ENCODE results near the gene MMS22L. TPM values are rescaled to one million over a fixed set of nuclear protein-coding genes. Genes with fewer than 3 reads are reported as not detected.

MMS22L gene
- total RNA-seq, 2 experiments from 2014 or later = 5.3 to 5.8 TPM

DNA sequence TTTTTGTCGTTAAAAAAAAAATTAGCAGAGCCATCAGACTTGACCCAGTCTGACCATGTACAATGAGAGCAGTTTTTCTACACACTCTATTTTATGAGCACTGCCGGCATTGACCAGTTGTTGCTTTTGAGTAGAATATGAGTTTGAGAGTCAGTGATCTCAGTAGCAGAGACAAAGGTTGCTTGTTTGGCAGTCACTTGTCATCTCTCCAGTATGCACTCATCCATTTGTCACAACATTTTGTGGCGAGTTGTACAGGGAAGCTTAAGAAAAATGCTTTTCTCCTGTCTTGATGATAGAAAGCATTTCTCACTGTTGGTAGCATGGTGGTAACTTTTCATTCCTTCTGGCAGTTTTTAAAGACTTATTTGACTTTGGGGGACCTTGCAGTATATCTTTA, 159.9 kb downstream of the MMS22L start:
- Histone ChIP-seq H3K4me3 (ENCODE audit: low read length) (no peak overlapping the region), H3K36me3 (ENCODE audit: insufficient read depth, low read length) (no peaks in the 10 kb centered on the region), H3K9me3 (ENCODE audit: control insufficient read depth in 1 of 2, insufficient read depth in 1 of 2, low read length in 2 of 2) (peaks cover 0 to 4% of the 10 kb centered on the region in 2 experiments), H3K27ac (ENCODE audit: low read depth in 1 of 2, low read length in 2 of 2) (no peak overlapping the region), H3K27me3 (ENCODE audit: control insufficient read depth in 1 of 2, insufficient read depth in 2 of 2, low read length in 2 of 2) (no peaks in the 10 kb centered on the region), H3K4me1 (ENCODE audit: insufficient read depth, low read length) (no peaks in the 10 kb centered on the region)
- Mint-ChIP-seq H3K27me3 (no peaks in the 10 kb centered on the region), H3K36me3 (ENCODE audit: low read depth) (peaks cover 8% of the 10 kb centered on the region), H3K9me3 (no peaks in the 10 kb centered on the region), H3K4me1 (ENCODE audit: low read depth) (no peaks in the 10 kb centered on the region), H3K27ac (no peak overlapping the region), H3K4me3 (no peak overlapping the region)
- no peak for DNase-seq
- TF ChIP-seq, protein P1, sequence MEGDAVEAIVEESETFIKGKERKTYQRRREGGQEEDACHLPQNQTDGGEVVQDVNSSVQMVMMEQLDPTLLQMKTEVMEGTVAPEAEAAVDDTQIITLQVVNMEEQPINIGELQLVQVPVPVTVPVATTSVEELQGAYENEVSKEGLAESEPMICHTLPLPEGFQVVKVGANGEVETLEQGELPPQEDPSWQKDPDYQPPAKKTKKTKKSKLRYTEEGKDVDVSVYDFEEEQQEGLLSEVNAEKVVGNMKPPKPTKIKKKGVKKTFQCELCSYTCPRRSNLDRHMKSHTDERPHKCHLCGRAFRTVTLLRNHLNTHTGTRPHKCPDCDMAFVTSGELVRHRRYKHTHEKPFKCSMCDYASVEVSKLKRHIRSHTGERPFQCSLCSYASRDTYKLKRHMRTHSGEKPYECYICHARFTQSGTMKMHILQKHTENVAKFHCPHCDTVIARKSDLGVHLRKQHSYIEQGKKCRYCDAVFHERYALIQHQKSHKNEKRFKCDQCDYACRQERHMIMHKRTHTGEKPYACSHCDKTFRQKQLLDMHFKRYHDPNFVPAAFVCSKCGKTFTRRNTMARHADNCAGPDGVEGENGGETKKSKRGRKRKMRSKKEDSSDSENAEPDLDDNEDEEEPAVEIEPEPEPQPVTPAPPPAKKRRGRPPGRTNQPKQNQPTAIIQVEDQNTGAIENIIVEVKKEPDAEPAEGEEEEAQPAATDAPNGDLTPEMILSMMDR (IDR thresholded peaks at IDR 0.05) = no peak
- no peak for ATAC-seq (ENCODE audit: poor library complexity)
- ChIA-PET POLR2A (no interaction called here), CTCF (no interaction called here)
- intact Hi-C loops (cut with DNase I, micrococcal nuclease) = no loop called here

DNA sequence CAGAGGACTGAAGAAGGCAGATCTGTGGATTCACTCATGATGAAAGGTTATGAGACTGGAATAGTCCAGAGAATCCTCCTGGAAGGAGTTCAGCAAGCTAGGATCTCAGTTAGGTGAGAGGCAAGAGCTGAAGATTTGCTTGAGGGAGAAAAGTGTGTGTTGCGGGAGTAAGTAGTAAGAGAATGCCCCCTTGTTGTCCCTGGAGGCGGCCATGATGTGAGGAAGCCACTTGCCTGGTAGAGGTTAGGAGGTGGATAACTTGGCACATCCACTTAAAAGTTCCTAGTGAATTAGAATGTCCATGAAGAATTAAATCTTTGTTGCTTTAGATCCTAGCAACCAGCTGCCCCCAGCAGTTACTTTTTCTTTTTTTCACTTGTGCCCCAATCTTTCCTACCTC, 162.5 kb downstream of the MMS22L start:
- no peaks in the 10 kb centered on the region for H3K27me3 Mint-ChIP-seq
- H3K27me3 ChIP-seq (ENCODE audit: control insufficient read depth in 1 of 2, insufficient read depth in 2 of 2, low read length in 2 of 2) = no peaks in the 10 kb centered on the region
- H3K36me3 Mint-ChIP-seq (ENCODE audit: low read depth) = peaks cover 8% of the 10 kb centered on the region
- H3K36me3 ChIP-seq (ENCODE audit: insufficient read depth, low read length) = no peaks in the 10 kb centered on the region
- intact Hi-C loops (cut with DNase I, micrococcal nuclease) = no loop called here
- DNase-seq = no peak
- ChIA-PET CTCF (no interaction called here), POLR2A (no interaction called here)
- peaks cover 0 to 4% of the 10 kb centered on the region in 2 experiments for H3K9me3 ChIP-seq (ENCODE audit: control insufficient read depth in 1 of 2, insufficient read depth in 1 of 2, low read length in 2 of 2)
- H3K4me3 ChIP-seq (ENCODE audit: low read length) = no peak overlapping the region
- H3K27ac Mint-ChIP-seq = no peak overlapping the region
- H3K4me3 Mint-ChIP-seq = no peak overlapping the region
- no peak overlapping the region for H3K27ac ChIP-seq (ENCODE audit: low read depth in 1 of 2, low read length in 2 of 2)
- ATAC-seq (ENCODE audit: poor library complexity) = no peak
- H3K4me1 ChIP-seq (ENCODE audit: insufficient read depth, low read length) = no peaks in the 10 kb centered on the region
- no peaks in the 10 kb centered on the region for H3K4me1 Mint-ChIP-seq (ENCODE audit: low read depth)
- TF ChIP-seq, protein P1 (IDR thresholded peaks at IDR 0.05) = no peak
- no peaks in the 10 kb centered on the region for H3K9me3 Mint-ChIP-seq

DNA sequence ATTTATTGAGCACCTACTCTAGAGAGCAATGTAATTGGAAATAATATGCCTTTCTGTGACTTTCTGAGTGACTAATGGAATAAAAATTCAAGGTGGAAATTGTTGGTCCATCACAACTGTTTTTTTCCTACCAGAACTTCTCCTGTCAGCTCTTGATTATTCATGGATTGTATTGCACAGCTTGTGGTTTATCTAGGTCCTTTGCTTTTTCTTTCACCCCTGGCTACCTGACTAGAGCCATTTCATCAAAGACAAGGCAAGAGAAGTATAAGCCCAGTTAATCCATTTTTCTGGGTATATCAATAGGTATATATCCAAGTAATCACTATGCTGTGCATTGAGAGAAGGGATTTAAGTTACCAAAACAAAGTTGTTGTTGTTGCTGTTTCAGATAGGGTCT, 168.4 kb downstream of the MMS22L start:
- Histone ChIP-seq H3K9me3 (ENCODE audit: control insufficient read depth in 1 of 2, insufficient read depth in 1 of 2, low read length in 2 of 2) (peaks cover 0 to 7% of the 10 kb centered on the region in 2 experiments), H3K36me3 (ENCODE audit: insufficient read depth, low read length) (no peaks in the 10 kb centered on the region), H3K27ac (ENCODE audit: low read depth in 1 of 2, low read length in 2 of 2) (no peak overlapping the region), H3K27me3 (ENCODE audit: control insufficient read depth in 1 of 2, insufficient read depth in 2 of 2, low read length in 2 of 2) (no peaks in the 10 kb centered on the region), H3K4me3 (ENCODE audit: low read length) (no peak overlapping the region), H3K4me1 (ENCODE audit: insufficient read depth, low read length) (no peaks in the 10 kb centered on the region)
- ATAC-seq (ENCODE audit: poor library complexity) (no peak), DNase-seq (no peak)
- Mint-ChIP-seq H3K4me1 (ENCODE audit: low read depth) (peaks cover 11% of the 10 kb centered on the region), H3K27ac (no peak overlapping the region), H3K36me3 (ENCODE audit: low read depth) (peaks cover 28% of the 10 kb centered on the region), H3K4me3 (no peak overlapping the region), H3K27me3 (no peaks in the 10 kb centered on the region), H3K9me3 (no peaks in the 10 kb centered on the region)
- POLR2A ChIA-PET = no interaction called here
- TF ChIP-seq, protein P1 (IDR thresholded peaks at IDR 0.05) = no peak
- intact Hi-C loops (cut with DNase I, micrococcal nuclease) = no loop called here
- CTCF ChIA-PET = no interaction called here

Measured in CD4-positive, alpha-beta T cell (primary cell).